HL-60/S4 treated with retinoic acid at 250 ng/mL for 4 days and 3 days (cell line): ENCODE measurements around the gene RBP4.
"Not testable (repeated sequence)": the region's sequence is repeated elsewhere in the genome, so short reads cannot be mapped to it uniquely, and the experiment has no call there.

ENCODE experiments used
- in situ Hi-C: fragments of 300-500 bp; cut with MboI; formaldehyde crosslinking; loops from 2 replicates; pipeline ENCODE4 v1.7.0; 2022; ENCODE audit warnings: low sequenced_read_pairs

The RBP4 gene

DNA sequence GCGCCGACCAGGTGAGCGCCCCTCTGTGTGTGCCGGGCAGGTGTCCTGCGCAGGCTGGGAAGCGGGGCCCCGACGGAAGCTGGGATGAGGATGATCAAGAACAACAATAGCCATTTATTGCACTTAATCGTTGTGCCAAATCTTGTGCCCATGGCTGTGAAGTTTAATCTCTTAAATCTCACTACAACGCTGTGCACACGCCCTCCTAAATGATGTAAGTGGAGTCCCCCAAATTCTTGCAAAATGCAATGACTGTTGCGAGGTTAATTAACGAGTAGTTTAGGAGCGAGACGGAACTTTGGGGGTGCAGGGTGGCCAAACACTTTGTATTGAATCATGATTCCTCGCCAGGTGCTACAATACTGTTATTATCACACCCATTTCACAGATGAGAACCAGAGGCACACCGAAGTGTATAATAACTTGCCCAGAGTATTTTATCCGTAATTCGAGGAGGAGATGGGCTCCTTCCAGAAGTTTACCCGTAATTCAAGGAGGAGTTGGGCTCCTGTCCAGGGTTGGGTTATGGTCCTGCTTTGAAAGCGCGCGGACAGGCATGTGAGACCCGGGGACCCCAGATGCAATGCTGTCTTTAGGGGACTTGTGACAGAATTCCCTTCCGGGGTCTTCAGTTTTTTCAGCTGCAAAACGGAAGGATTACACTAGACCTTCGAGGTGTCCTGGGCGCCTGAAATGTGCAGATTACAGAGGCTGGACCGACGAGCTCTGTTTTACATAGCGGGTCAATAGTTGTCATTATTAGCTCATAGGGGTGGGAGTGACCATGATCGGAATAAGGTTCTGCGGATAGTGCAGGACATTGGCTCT is 33.5 kb downstream of the RBP4 start:
- in situ Hi-C loops = no loop called here

DNA sequence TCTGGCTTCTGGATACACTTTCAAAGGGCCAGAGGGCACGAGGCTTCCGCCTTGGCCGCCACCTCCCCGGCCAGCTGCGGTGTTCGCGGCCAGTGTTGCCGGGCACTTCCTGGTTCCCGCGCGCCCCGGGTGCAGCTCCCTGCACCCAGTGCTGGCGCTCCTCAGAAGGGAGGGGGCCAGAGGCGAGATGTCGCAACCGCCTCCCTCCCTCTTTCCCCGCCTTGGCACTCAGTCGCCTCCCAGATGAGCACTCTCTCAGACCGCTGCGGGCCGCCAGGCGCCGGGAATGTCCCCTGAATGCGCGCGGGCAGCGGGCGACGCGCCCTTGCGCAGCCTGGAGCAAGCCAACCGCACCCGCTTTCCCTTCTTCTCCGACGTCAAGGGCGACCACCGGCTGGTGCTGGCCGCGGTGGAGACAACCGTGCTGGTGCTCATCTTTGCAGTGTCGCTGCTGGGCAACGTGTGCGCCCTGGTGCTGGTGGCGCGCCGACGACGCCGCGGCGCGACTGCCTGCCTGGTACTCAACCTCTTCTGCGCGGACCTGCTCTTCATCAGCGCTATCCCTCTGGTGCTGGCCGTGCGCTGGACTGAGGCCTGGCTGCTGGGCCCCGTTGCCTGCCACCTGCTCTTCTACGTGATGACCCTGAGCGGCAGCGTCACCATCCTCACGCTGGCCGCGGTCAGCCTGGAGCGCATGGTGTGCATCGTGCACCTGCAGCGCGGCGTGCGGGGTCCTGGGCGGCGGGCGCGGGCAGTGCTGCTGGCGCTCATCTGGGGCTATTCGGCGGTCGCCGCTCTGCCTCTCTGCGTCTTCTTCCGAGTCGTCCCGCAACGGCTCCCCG is 34.4 kb downstream of the RBP4 start, which contains the start of gene FFAR4:
FFAR4 (plus strand) TSS at position 231 of the 842 bp plus-strand sequence; CDS start at position 287, 56 bp downstream.
- in situ Hi-C loops = no loop called here

DNA sequence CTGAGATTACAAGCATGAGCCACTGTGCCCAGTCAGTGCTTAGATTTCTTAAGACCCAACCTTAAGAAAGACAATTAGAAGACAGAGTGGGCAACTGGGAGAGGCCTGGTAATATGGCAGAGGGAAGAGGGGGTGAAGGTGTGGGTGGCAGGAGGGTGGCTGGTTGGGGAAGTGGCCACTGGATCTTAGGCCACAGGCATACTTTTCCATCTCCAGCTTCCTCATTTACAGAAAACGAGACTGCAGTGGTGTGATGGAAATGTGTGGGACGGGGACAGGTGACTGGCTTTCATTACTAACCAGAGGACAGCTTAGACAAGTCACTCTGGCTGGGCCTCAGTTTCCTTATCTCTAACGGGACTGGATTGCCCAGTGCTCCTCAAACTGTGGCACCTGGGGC is 35.6 kb downstream of the RBP4 start:
- in situ Hi-C loops = no loop called here

DNA sequence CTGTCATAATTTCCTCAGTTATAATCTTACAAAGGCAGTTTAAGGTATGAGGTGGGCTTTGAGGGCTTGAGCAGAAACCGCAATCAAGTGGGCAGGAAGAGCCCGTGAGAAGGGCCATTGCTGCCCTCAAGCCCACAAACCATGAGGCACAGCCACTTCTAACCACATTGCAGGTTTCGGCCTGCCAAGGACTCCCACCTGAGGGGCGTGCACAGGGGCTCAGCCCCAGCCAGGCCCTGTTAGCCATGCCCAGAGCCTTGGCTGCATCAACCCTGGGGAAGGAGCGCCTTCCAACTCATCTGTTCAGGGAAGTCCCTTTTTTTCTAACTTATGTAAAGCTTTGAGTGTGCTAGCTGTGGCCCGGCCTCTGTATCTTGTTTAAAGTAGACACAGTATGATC is 40.5 kb downstream of the RBP4 start:
- in situ Hi-C loops = no loop called here

DNA sequence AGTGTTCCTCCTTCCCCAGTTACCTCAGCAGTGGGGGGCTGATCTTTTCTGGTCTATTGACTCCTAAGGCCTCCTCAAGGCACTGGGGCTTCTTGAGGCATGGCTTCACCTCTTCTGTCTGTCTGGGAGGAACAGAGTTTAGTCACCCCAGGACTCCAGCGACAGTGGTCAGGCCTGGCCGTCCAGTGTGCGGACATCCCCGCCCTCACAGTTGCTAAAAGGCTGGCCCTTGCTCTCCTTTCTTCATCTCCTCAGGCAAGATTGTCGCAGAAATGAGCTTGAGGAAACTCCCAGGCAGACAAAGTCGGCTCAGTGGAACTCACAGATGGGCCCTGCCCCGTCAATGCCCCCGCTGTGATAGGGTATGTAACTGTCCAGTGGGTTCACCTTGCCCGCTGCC is 41.5 kb downstream of the RBP4 start:
- in situ Hi-C loops = loop anchor here (10.0 kb wide), 1 partner anchor 115 kb away; no protein-coding TSS in a partner anchor

DNA sequence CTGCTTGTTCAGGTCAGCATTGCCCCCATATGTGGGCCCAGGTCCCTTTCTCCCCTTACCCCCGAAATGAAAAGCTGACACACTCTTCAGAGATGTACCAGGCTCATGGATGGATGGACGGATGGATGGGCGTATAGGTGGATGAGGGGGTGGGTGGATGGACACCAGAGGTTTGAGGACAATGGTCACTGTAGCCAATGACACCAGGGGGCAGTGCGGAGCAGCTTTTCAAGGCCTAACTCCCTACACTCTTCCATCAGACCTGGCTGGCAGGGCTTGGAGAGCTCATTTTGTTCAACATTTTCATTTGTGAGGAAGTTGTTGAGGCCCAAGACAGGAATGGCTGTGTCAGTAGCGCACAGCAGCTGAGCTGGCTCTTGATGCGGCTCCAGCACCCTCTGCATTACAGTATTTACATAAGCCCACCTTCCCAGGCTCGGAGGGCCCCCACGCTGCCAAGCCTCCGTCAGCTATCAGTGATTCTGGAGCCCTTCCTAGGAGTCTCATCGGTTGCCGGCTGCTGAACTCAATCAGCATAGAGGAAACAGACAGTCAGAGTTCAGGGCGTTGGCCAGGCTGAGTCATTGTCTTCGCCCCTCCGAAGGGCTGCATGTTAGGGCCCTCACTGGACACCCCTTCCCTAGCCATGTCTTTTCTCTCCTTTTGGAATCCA is 46.1 kb downstream of the RBP4 start:
- in situ Hi-C loops = loop anchor here (10.0 kb wide), 1 partner anchor 120 kb away; no protein-coding TSS in a partner anchor

DNA sequence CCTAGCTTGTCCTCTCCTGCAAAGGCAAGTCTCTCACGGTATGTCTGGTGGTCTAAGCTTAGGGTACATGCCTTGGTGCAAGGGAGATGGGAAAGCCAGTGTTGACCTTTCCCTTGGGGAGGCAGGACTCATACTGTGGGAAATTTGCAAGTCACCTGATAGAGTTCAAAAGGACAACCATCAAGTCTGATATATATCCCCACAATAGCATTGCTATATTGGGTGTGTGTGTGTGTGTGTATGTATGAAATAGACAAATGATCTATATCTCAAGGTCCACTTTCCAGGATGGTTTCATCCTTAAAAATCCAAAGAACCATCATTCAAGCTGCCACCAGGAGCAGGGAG is 46.7 kb downstream of the RBP4 start:
- in situ Hi-C loops = loop anchor here (10.0 kb wide), 1 partner anchor 121 kb away; no protein-coding TSS in a partner anchor

DNA sequence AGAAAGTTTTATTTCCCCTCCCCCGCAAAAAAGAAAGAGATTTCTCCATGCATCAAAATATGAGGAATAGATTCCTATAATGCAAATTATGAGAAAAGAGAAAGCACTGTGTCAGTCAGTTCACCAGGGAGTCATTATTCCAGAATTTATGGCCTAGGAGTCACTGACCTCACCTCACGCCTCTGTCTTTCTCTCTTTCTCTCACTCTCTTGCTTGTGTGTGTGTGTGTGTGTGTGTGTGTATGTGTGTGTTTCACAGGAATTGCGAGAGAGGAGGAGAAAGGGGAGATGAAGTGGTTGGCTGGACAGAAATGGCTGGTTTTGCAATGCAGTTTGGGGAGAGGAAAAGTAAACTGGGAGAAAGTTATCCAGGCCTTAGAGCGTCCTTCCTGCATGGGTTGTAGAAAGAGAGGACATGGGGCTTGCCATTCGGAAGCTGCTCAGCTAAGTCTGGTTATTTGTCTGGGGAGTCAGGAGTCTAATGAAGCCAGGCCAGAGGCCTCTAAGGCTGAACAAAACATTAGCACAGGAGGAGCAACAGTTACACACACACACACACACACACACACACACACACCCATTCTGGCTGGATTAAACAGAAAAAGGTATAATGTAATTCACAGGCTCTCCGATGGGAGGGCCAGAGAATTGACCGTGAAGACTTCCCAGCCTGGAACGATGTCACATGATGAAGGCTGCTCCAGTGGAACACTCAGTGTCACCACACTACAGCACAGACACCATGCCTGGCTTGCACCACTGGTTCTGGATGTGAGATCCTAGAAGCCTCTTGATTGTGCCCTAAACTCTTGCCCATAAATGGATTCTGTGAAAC is 47.3 kb downstream of the RBP4 start:
- in situ Hi-C loops = loop anchor here (10.0 kb wide), 1 partner anchor 121 kb away; no protein-coding TSS in a partner anchor

DNA sequence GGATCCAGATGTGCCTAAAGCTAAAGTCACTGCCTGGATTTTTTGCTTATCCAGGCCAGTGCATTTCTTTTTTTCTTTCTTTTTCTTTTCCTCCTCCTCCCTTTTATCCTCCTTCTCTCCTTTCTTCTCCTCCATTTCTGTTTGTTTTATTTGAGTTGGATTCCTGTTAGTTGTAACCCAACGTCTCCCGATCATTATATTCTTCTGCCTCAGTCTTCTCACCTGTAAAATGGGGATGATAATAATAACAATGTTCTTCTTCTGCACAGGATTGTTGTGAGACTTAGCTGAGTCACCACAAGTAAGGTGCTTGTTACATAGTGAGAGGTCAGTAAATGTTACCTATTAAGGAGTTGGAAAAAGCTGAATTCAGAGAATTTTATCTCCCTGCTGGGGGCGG is 48.3 kb downstream of the RBP4 start:
- in situ Hi-C loops = loop anchor here (10.0 kb wide), 1 partner anchor 122 kb away; no protein-coding TSS in a partner anchor

DNA sequence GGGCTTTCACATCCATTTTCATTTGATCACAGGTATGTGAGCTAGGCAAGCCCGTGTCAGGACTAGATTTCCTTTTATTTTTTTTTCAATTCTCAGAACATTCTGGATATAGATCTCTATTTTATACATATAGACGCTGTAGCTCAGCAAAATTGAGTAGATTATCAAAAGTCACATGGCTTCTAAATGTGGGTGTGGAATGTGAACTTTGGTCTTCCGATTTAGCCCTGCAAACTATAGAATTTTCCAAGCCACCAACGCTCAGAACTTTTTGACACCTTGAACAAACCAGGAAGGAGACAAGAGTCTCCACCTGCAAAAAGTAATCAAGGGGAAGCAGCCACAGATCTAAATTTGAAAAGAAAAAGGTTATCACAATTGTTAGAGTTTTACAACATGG is 50.4 kb downstream of the RBP4 start:
- in situ Hi-C loops = loop anchor here (10.0 kb wide), 1 partner anchor 124 kb away; no protein-coding TSS in a partner anchor

DNA sequence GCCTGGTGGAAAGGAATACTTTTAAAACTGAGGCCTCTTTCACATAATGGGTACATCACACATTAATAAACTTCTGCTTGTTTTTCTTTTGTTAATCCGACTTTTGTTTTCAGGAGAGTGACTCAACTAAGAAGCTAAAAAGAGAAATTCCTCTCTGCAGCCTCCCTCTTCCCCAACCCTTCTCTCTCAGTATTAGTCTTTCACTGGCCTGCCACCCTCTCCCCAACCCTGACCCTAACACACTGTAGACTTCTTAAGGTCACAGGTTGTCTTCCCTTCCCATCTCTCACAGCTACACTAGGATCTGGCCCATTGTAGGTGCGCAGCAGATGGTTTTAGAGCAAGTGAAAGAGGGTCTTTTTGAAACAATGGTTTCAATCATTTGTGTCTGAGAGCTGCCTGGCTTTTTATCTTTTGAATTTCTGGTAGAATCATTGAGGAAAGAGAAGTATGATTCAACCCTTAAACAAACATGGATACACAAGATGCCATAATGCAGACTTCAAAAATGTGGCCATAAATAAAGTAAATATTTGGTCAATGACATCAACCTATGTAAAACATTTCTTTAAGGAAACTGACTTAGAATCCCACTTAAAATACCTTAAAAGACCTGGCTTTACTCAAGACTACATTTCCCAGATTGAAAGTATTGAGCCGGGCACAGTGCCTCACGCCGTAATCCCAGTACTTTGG is 52.5 kb downstream of the RBP4 start:
- in situ Hi-C loops = no loop called here

DNA sequence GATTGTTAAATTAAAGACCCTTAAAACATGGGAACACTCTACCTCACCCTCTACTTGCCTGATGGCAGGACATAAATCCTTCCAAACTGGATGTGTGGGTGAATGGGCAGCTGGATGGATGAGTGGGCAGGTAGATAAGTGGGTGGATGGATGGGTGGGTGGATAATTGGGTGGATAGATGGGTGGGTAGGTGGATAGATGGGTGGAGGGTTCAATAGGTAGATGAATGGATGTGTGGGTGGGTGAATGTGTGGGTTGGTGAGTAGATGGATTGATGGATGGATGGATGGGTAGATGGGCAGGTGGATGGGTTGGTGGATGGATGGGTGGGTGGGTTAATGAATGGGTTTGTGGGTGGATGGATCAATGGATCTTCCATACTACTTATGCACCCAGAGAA is 53.5 kb downstream of the RBP4 start:
- in situ Hi-C loops = no loop called here

DNA sequence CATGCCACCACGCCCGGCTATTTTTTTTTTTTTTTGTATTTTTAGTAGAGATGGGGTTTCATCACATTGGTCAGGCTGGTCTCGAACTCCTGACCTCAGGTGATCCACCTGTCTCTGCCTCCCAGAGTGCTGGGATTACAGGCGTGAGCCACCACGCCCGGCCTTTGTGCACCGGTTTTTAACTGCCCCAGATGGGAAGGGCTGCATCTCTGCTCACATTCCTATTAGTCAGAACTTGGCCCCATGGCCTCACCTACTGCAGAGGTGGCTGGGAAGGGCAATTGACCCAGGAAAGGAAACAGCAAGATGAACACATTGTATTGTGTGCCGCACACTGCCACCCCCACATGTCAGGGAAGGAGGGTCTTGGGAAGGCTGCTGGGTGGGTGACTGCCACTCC is 54.0 kb downstream of the RBP4 start:
- in situ Hi-C loops = not testable (repeated sequence)

DNA sequence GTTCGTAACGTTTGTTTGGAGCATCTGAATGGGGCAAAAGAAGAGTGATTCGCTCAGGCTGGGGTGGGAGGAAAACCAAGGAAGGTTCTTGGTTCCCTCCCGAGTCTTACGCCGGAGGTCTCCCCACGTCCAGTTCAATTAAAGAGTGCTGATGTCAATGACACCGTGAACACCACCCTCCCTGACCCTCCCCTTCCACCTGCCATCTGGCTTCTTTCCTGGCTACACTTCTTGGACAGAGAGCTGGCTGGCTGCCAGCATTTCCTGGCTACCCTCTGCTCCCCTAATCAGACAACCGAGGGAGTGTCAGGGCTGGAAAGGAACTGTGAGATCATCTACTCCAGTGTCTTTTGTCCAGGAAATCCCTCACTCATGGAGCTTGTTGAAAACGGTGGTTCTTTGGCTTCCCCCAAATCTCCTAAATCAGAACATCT is 58.7 kb downstream of the RBP4 start:
- in situ Hi-C loops = no loop called here
